HepG2 (cell line): ENCODE data around the gene SLC39A3. TPM values are rescaled to one million over a fixed set of nuclear protein-coding genes. Genes with fewer than 3 reads are reported as not detected.
A peak's percentile ranks its signal among the peaks of the same experiment; 100 is the strongest.

ENCODE experiments used
- FOXM1 ChIP-seq: sonication (generic); formaldehyde crosslinking; IDR thresholded peaks from 2 replicates; pipeline ENCODE4 v1.5.0; 2020; ENCODE audit warnings: missing genetic modification reagents
- GZF1 ChIP-seq: sonication (generic); formaldehyde crosslinking; IDR thresholded peaks from 2 replicates; pipeline ENCODE4 v1.5.1; 2020; ENCODE audit warnings: mild to moderate bottlenecking, missing genetic modification reagents
- HOXA5 ChIP-seq: sonication (generic); formaldehyde crosslinking; IDR thresholded peaks from 2 replicates; pipeline ENCODE4 v1.4.0; 2020; ENCODE audit warnings: missing genetic modification reagents
- JARID2 ChIP-seq: sonication (generic); formaldehyde crosslinking; IDR thresholded peaks from 2 replicates; pipeline ENCODE4 v1.8.1; 2023; ENCODE audit warnings: missing genetic modification reagents, inconsistent platforms; ENCODE audit not compliant: insufficient replicate concordance
- KDM5B ChIP-seq: sonication (generic); formaldehyde crosslinking; IDR thresholded peaks from 2 replicates; pipeline ENCODE4 v1.4.0; 2020; ENCODE audit warnings: missing genetic modification reagents, mild to moderate bottlenecking, borderline replicate concordance
- MED1 ChIP-seq: sonication (generic); formaldehyde crosslinking; IDR thresholded peaks from 2 replicates; pipeline ENCODE4 v1.4.0; 2020; ENCODE audit warnings: missing genetic modification reagents
- PHB2 ChIP-seq: fragments of 450-650 bp; IDR thresholded peaks from 2 replicates; pipeline ENCODE4 v1.6.1; 2018; ENCODE audit not compliant: partially characterized antibody
- PREB ChIP-seq: sonication (generic); formaldehyde crosslinking; IDR thresholded peaks from 2 replicates; pipeline ENCODE4 v1.4.0; 2020; ENCODE audit warnings: missing genetic modification reagents
- TBX2 ChIP-seq: sonication (generic); formaldehyde crosslinking; IDR thresholded peaks from 2 replicates; pipeline ENCODE4 v1.5.0; 2020; ENCODE audit warnings: missing genetic modification reagents, mild to moderate bottlenecking, borderline replicate concordance
- TRIM24 ChIP-seq: sonication (generic); formaldehyde crosslinking; IDR thresholded peaks from 2 replicates; pipeline ENCODE4 v1.8.0; 2022; ENCODE audit warnings: mild to moderate bottlenecking, missing genetic modification reagents
- ZNF205 ChIP-seq: IDR thresholded peaks from 2 replicates; pipeline ENCODE4 v1.6.1; 2018; ENCODE audit warnings: missing biosample characterization, missing genetic modification reagents
- ZNF430 ChIP-seq: sonication (generic); formaldehyde crosslinking; IDR thresholded peaks from 2 replicates; pipeline ENCODE4 v1.9.0; 2021; ENCODE audit warnings: mild to moderate bottlenecking, missing genetic modification reagents
- ZNF484 ChIP-seq: sonication (generic); formaldehyde crosslinking; IDR thresholded peaks from 2 replicates; pipeline ENCODE4 v1.5.1; 2020; ENCODE audit warnings: mild to moderate bottlenecking, low read depth, missing genetic modification reagents, borderline replicate concordance
- ZNF543 ChIP-seq: sonication (generic); formaldehyde crosslinking; IDR thresholded peaks from 2 replicates; pipeline ENCODE4 v1.4.0; 2020; ENCODE audit warnings: mild to moderate bottlenecking, missing genetic modification reagents
- ZNF562 ChIP-seq: sonication (generic); formaldehyde crosslinking; IDR thresholded peaks from 2 replicates; pipeline ENCODE4 v1.8.0; 2022; ENCODE audit warnings: missing genetic modification reagents, borderline replicate concordance
- ZNF589 ChIP-seq: sonication (generic); formaldehyde crosslinking; conservative IDR thresholded peaks from 2 replicates; pipeline ENCODE4 v1.8.0; 2022; ENCODE audit warnings: mild to moderate bottlenecking, moderate library complexity, missing genetic modification reagents
- ZNF616 ChIP-seq: sonication (generic); formaldehyde crosslinking; IDR thresholded peaks from 2 replicates; pipeline ENCODE4 v1.5.0; 2020; ENCODE audit warnings: low read depth, mild to moderate bottlenecking, missing genetic modification reagents
- ZNF792 ChIP-seq: IDR thresholded peaks from 2 replicates; pipeline ENCODE4 v1.6.1; 2016
- polyA plus RNA-seq, 8 experiments: library from polyadenylated mRNA; depleted of rRNA in 3 of 8; stranded (reverse) in 7 of 8; unstranded in 1 of 8; fragments of >200 nt; fragmentation: Illumina TruSeq in 4 of 8; extraction: Trizol in 4 of 8; gene quantifications; 2 replicates each; pipeline versions ENCODE4 v1.2.1 to v1.2.3, GENCODE V29; 2011 to 2016; ENCODE audit warnings: low read depth in 4 of 8, missing spikeins in 1 of 8, mixed read lengths in 1 of 8; ENCODE audit not compliant: insufficient read depth in 1 of 8
- total RNA-seq, 5 experiments: library from RNA; depleted of rRNA; stranded (reverse); fragments of >200 nt; fragmentation: Illumina TruSeq; extraction: Trizol; gene quantifications; 2 replicates each; pipeline ENCODE4 v1.2.3, GENCODE V29; 2016; ENCODE audit warnings: low read depth in 1 of 5
- TF ChIP-seq, protein P1 (sequence below): IDR thresholded peaks from 2 replicates; pipeline ENCODE4 v1.6.1; 2016
- TF ChIP-seq, protein P2 (sequence below): sonication (generic); formaldehyde crosslinking; IDR thresholded peaks from 2 replicates; pipeline ENCODE4 v1.5.0; 2020; ENCODE audit warnings: missing genetic modification reagents
- TF ChIP-seq, protein P3 (sequence below): sonication (generic); formaldehyde crosslinking; IDR thresholded peaks from 2 replicates; pipeline ENCODE4 v1.5.1; 2020; ENCODE audit warnings: missing genetic modification reagents, mild to moderate bottlenecking, borderline replicate concordance

The SLC39A3 gene
- total and polyA plus RNA-seq, 2 of the 13 experiments (the other 11 are each of a cell fraction or from before 2014, with no cell fraction given): 33.6 to 41.6 TPM

DNA sequence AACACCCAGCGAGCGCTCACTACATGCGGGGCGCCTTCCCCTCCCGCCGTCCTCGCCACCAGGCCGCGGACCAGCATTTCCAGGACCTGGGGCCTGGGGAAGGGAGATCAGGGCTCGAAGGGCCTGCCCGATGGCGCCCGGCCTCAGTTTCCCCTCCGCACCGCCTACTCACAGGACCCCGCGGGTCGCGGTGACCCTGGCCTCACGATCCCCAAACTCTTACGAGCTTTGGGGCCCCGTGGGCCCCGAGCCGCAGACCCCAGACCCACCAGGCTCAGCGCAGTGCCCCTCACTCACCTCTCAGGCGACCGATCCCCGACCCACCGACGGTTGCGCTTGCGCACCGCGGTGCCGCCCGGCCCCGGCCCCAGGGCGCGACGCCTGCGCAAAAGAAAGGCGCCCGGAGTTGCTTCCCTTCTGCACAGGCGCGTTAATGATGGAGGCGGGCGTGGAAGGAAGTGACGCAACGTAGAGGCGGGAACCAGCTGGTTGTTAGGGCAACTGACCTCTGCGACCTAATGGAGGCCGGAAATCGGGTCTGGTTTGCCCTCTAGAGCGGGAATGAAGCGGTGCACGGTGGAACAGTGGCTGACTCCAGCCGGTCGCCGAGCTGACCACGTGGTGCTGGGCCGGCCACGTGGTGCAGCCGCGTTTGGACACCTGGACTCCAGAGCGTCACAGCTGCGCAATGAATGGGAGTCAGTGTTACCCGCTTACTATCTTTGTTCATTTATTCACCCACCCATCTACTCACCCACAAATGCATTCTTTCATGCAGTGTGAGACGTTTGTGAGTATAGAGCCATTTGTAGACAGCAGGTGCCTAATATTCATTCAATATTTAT, 43.3 kb upstream of the SLC39A3 start, which contains the start of gene SGTA (continued):
- TF ChIP-seq, protein P1, sequence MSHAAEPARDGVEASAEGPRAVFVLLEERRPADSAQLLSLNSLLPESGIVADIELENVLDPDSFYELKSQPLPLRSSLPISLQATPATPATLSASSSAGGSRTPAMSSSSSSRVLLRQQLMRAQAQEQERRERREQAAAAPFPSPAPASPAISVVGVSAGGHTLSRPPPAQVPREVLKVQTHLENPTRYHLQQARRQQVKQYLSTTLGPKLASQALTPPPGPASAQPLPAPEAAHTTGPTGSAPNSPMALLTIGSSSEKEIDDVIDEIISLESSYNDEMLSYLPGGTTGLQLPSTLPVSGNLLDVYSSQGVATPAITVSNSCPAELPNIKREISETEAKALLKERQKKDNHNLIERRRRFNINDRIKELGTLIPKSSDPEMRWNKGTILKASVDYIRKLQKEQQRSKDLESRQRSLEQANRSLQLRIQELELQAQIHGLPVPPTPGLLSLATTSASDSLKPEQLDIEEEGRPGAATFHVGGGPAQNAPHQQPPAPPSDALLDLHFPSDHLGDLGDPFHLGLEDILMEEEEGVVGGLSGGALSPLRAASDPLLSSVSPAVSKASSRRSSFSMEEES (CRISPR knock-in tag): peak; percentile 94
- peak; percentile 89; the same call in 1 of the 2 replicates for TF ChIP-seq ZNF430
- TF ChIP-seq FOXM1: 0 out of 2 replicates have a peak, but pooled peaks have one; percentile 57
- peak; percentile 96 for TF ChIP-seq ZNF205
- TF ChIP-seq, protein P2, sequence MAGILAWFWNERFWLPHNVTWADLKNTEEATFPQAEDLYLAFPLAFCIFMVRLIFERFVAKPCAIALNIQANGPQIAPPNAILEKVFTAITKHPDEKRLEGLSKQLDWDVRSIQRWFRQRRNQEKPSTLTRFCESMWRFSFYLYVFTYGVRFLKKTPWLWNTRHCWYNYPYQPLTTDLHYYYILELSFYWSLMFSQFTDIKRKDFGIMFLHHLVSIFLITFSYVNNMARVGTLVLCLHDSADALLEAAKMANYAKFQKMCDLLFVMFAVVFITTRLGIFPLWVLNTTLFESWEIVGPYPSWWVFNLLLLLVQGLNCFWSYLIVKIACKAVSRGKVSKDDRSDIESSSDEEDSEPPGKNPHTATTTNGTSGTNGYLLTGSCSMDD (CRISPR knock-in tag): peak; percentile 95
- TF ChIP-seq MED1 (CRISPR knock-in tag): peak; percentile 89
- TF ChIP-seq ZNF792 (CRISPR knock-in tag): peak; percentile 98
- TF ChIP-seq ZNF543: peak; percentile 94
- TF ChIP-seq TRIM24 (CRISPR knock-in tag): no peak
- no peak for TF ChIP-seq JARID2
- peak; percentile 96 for TF ChIP-seq ZNF616 (CRISPR knock-in tag)
- TF ChIP-seq ZNF484 (CRISPR knock-in tag): no peak; the same call in 1 of the 2 replicates
- TF ChIP-seq ZNF562: peak; percentile 80; the same call in 1 of the 2 replicates
- no peak for TF ChIP-seq PHB2
- TF ChIP-seq KDM5B: peak; percentile 94
- TF ChIP-seq GZF1 (CRISPR knock-in tag): 0 out of 2 replicates have a peak, but pooled peaks have one; percentile 61
- peak; percentile 92 for TF ChIP-seq HOXA5 (CRISPR knock-in tag)
- TF ChIP-seq TBX2 (CRISPR knock-in tag): peak; percentile 88
- peak; percentile 95 for TF ChIP-seq ZNF589 (CRISPR knock-in tag)
- TF ChIP-seq, protein P3, sequence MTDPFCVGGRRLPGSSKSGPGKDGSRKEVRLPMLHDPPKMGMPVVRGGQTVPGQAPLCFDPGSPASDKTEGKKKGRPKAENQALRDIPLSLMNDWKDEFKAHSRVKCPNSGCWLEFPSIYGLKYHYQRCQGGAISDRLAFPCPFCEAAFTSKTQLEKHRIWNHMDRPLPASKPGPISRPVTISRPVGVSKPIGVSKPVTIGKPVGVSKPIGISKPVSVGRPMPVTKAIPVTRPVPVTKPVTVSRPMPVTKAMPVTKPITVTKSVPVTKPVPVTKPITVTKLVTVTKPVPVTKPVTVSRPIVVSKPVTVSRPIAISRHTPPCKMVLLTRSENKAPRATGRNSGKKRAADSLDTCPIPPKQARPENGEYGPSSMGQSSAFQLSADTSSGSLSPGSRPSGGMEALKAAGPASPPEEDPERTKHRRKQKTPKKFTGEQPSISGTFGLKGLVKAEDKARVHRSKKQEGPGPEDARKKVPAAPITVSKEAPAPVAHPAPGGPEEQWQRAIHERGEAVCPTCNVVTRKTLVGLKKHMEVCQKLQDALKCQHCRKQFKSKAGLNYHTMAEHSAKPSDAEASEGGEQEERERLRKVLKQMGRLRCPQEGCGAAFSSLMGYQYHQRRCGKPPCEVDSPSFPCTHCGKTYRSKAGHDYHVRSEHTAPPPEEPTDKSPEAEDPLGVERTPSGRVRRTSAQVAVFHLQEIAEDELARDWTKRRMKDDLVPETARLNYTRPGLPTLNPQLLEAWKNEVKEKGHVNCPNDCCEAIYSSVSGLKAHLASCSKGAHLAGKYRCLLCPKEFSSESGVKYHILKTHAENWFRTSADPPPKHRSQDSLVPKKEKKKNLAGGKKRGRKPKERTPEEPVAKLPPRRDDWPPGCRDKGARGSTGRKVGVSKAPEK (CRISPR knock-in tag): no peak
- peak; percentile 36; the same call in 1 of the 2 replicates for TF ChIP-seq PREB (CRISPR knock-in tag)
